HepG2 (cell line): Measurements from ENCODE around the gene NUP88. TPM values are rescaled to one million over a fixed set of nuclear protein-coding genes. Genes with fewer than 3 reads are reported as not detected.

Source experiments
- ARNTL ChIP-seq: sonication (generic); formaldehyde crosslinking; IDR thresholded peaks from 2 replicates; pipeline ENCODE4 v1.4.0; 2020; ENCODE audit warnings: mild to moderate bottlenecking, missing genetic modification reagents
- CBFB ChIP-seq: sonication (generic); formaldehyde crosslinking; IDR thresholded peaks from 2 replicates; pipeline ENCODE4 v1.4.0; 2020; ENCODE audit warnings: missing genetic modification reagents
- FOXO1 ChIP-seq: sonication (generic); formaldehyde crosslinking; IDR thresholded peaks from 2 replicates; pipeline ENCODE4 v1.4.0; 2020; ENCODE audit warnings: missing genetic modification reagents
- KMT2A ChIP-seq: sonication (generic); formaldehyde crosslinking; IDR thresholded peaks from 2 replicates; pipeline ENCODE4 v1.4.0; 2020; ENCODE audit warnings: missing genetic modification reagents
- MLLT10 ChIP-seq: sonication (generic); formaldehyde crosslinking; IDR thresholded peaks from 2 replicates; pipeline ENCODE4 v1.4.0; 2020; ENCODE audit warnings: missing genetic modification reagents
- RNF2 ChIP-seq: fragments of 450-650 bp; conservative IDR thresholded peaks from 2 replicates; pipeline ENCODE4 v1.6.1; 2016; ENCODE audit warnings: low read depth
- ZBTB1 ChIP-seq: sonication (generic); formaldehyde crosslinking; IDR thresholded peaks from 2 replicates; pipeline ENCODE4 v1.4.0; 2020; ENCODE audit warnings: missing genetic modification reagents, borderline replicate concordance
- ZNF317 ChIP-seq: sonication (generic); formaldehyde crosslinking; IDR thresholded peaks from 2 replicates; pipeline ENCODE4 v1.5.0; 2020; ENCODE audit warnings: mild to moderate bottlenecking, missing genetic modification reagents
- ZNF530 ChIP-seq: sonication (generic); formaldehyde crosslinking; IDR thresholded peaks from 2 replicates; pipeline ENCODE4 v1.5.0; 2020; ENCODE audit warnings: low read depth, mild to moderate bottlenecking, missing genetic modification reagents
- polyA plus RNA-seq, 8 experiments: library from polyadenylated mRNA; depleted of rRNA in 3 of 8; stranded (reverse) in 7 of 8; unstranded in 1 of 8; fragments of >200 nt; fragmentation: Illumina TruSeq in 4 of 8; extraction: Trizol in 4 of 8; gene quantifications; 2 replicates each; pipeline versions ENCODE4 v1.2.1 to v1.2.3, GENCODE V29; 2011 to 2016; ENCODE audit warnings: low read depth in 4 of 8, missing spikeins in 1 of 8, mixed read lengths in 1 of 8; ENCODE audit not compliant: insufficient read depth in 1 of 8
- total RNA-seq, 5 experiments: library from RNA; depleted of rRNA; stranded (reverse); fragments of >200 nt; fragmentation: Illumina TruSeq; extraction: Trizol; gene quantifications; 2 replicates each; pipeline ENCODE4 v1.2.3, GENCODE V29; 2016; ENCODE audit warnings: low read depth in 1 of 5
- TF ChIP-seq, protein P1 (sequence below): sonication (generic); formaldehyde crosslinking; IDR thresholded peaks from 2 replicates; pipeline ENCODE4 v1.8.0; 2022; ENCODE audit warnings: mild to moderate bottlenecking, missing genetic modification reagents, moderate library complexity
- TF ChIP-seq, protein P2 (sequence below): sonication (generic); formaldehyde crosslinking; IDR thresholded peaks from 2 replicates; pipeline ENCODE4 v1.4.0; 2020; ENCODE audit warnings: missing genetic modification reagents
- TF ChIP-seq, protein P3 (sequence below): sonication (generic); formaldehyde crosslinking; conservative IDR thresholded peaks from 2 replicates; pipeline ENCODE4 v1.4.0; 2020; ENCODE audit warnings: missing genetic modification reagents
- TF ChIP-seq, protein P4 (sequence below): sonication (generic); formaldehyde crosslinking; IDR thresholded peaks from 2 replicates; pipeline ENCODE4 v1.4.0; 2020; ENCODE audit warnings: missing genetic modification reagents
- TF ChIP-seq, protein P5 (sequence below): sonication (generic); formaldehyde crosslinking; conservative IDR thresholded peaks from 2 replicates; pipeline ENCODE4 v1.4.0; 2020; ENCODE audit warnings: mild to moderate bottlenecking, missing genetic modification reagents, moderate library complexity
- TF ChIP-seq, protein P6 (sequence below): sonication (generic); formaldehyde crosslinking; IDR thresholded peaks from 2 replicates; pipeline ENCODE4 v1.4.0; 2020; ENCODE audit warnings: mild to moderate bottlenecking, missing genetic modification reagents

NUP88 gene
- total and polyA plus RNA-seq, 2 of the 13 experiments (the other 11 are each of a cell fraction or from before 2014, with no cell fraction given) = 48.2 to 130 TPM

DNA sequence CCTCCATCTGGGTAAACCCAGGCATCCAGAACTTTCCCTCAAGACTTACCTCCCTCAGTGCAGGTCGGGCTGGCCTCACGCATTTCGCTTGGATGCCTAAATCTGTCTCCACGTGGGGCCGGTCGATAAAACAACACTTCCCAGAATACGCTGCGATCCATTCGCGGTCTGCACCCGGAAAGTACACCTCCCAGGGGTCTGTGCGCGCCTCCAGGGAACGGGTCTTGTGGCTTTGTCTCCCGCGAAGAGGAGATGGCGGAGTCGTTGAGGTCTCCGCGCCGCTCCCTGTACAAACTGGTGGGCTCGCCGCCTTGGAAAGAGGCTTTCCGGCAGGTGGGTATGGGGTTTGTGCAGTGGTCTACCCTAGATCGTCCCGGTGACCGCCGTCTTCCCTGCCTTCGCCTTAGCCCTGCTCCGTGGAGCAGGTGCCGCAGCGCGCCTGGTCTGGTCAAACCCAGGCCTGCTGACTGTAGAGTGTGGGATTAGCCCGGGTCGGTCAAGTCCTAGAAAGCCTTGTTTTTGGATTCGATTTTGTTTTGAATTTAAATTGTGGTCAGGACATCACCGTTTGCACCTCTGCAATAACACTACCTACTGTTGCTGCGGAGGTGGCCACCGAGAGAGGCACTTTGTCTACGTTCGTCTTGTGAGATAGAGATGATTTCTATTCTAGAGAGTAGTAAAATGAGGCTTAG is 644 bp upstream of the NUP88 start, which contains the start of gene RPAIN (continued):
- TF ChIP-seq, protein P1, sequence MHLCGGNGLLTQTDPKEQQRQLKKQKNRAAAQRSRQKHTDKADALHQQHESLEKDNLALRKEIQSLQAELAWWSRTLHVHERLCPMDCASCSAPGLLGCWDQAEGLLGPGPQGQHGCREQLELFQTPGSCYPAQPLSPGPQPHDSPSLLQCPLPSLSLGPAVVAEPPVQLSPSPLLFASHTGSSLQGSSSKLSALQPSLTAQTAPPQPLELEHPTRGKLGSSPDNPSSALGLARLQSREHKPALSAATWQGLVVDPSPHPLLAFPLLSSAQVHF (CRISPR knock-in tag) = no peak
- peak; percentile 38; the same call in 1 of the 2 replicates for TF ChIP-seq CBFB (CRISPR knock-in tag)
- TF ChIP-seq ARNTL = peak; percentile 47; the same call in 1 of the 2 replicates
- TF ChIP-seq, protein P2, sequence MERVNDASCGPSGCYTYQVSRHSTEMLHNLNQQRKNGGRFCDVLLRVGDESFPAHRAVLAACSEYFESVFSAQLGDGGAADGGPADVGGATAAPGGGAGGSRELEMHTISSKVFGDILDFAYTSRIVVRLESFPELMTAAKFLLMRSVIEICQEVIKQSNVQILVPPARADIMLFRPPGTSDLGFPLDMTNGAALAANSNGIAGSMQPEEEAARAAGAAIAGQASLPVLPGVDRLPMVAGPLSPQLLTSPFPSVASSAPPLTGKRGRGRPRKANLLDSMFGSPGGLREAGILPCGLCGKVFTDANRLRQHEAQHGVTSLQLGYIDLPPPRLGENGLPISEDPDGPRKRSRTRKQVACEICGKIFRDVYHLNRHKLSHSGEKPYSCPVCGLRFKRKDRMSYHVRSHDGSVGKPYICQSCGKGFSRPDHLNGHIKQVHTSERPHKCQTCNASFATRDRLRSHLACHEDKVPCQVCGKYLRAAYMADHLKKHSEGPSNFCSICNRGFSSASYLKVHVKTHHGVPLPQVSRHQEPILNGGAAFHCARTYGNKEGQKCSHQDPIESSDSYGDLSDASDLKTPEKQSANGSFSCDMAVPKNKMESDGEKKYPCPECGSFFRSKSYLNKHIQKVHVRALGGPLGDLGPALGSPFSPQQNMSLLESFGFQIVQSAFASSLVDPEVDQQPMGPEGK (CRISPR knock-in tag) = 0 out of 2 replicates have a peak, but pooled peaks have one; percentile 1
- TF ChIP-seq, protein P3, sequence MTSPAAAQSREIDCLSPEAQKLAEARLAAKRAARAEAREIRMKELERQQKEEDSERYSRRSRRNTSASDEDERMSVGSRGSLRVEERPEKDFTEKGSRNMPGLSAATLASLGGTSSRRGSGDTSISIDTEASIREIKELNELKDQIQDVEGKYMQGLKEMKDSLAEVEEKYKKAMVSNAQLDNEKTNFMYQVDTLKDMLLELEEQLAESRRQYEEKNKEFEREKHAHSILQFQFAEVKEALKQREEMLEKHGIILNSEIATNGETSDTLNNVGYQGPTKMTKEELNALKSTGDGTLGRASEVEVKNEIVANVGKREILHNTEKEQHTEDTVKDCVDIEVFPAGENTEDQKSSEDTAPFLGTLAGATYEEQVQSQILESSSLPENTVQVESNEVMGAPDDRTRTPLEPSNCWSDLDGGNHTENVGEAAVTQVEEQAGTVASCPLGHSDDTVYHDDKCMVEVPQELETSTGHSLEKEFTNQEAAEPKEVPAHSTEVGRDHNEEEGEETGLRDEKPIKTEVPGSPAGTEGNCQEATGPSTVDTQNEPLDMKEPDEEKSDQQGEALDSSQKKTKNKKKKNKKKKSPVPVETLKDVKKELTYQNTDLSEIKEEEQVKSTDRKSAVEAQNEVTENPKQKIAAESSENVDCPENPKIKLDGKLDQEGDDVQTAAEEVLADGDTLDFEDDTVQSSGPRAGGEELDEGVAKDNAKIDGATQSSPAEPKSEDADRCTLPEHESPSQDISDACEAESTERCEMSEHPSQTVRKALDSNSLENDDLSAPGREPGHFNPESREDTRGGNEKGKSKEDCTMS (CRISPR knock-in tag) = no peak
- 0 out of 2 replicates have a peak, but pooled peaks have one; percentile 63 for TF ChIP-seq ZNF317 (CRISPR knock-in tag)
- TF ChIP-seq ZBTB1 (CRISPR knock-in tag) = 0 out of 2 replicates have a peak, but pooled peaks have one; percentile 29
- TF ChIP-seq, protein P4, sequence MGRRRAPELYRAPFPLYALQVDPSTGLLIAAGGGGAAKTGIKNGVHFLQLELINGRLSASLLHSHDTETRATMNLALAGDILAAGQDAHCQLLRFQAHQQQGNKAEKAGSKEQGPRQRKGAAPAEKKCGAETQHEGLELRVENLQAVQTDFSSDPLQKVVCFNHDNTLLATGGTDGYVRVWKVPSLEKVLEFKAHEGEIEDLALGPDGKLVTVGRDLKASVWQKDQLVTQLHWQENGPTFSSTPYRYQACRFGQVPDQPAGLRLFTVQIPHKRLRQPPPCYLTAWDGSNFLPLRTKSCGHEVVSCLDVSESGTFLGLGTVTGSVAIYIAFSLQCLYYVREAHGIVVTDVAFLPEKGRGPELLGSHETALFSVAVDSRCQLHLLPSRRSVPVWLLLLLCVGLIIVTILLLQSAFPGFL (CRISPR knock-in tag) = no peak
- TF ChIP-seq, protein P5, sequence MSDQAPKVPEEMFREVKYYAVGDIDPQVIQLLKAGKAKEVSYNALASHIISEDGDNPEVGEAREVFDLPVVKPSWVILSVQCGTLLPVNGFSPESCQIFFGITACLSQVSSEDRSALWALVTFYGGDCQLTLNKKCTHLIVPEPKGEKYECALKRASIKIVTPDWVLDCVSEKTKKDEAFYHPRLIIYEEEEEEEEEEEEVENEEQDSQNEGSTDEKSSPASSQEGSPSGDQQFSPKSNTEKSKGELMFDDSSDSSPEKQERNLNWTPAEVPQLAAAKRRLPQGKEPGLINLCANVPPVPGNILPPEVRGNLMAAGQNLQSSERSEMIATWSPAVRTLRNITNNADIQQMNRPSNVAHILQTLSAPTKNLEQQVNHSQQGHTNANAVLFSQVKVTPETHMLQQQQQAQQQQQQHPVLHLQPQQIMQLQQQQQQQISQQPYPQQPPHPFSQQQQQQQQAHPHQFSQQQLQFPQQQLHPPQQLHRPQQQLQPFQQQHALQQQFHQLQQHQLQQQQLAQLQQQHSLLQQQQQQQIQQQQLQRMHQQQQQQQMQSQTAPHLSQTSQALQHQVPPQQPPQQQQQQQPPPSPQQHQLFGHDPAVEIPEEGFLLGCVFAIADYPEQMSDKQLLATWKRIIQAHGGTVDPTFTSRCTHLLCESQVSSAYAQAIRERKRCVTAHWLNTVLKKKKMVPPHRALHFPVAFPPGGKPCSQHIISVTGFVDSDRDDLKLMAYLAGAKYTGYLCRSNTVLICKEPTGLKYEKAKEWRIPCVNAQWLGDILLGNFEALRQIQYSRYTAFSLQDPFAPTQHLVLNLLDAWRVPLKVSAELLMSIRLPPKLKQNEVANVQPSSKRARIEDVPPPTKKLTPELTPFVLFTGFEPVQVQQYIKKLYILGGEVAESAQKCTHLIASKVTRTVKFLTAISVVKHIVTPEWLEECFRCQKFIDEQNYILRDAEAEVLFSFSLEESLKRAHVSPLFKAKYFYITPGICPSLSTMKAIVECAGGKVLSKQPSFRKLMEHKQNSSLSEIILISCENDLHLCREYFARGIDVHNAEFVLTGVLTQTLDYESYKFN (CRISPR knock-in tag) = no peak
- TF ChIP-seq KMT2A (CRISPR knock-in tag) = peak; percentile 25; the same call in 1 of the 2 replicates
- TF ChIP-seq, protein P6, sequence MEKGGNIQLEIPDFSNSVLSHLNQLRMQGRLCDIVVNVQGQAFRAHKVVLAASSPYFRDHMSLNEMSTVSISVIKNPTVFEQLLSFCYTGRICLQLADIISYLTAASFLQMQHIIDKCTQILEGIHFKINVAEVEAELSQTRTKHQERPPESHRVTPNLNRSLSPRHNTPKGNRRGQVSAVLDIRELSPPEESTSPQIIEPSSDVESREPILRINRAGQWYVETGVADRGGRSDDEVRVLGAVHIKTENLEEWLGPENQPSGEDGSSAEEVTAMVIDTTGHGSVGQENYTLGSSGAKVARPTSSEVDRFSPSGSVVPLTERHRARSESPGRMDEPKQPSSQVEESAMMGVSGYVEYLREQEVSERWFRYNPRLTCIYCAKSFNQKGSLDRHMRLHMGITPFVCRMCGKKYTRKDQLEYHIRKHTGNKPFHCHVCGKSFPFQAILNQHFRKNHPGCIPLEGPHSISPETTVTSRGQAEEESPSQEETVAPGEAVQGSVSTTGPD (CRISPR knock-in tag) = peak; percentile 58; the same call in 1 of the 2 replicates
- TF ChIP-seq RNF2 = peak; percentile 80
- TF ChIP-seq ZNF530 (CRISPR knock-in tag) = 0 out of 2 replicates have a peak, but pooled peaks have one; percentile 82
- peak; percentile 11; the same call in 1 of the 2 replicates for TF ChIP-seq FOXO1 (CRISPR knock-in tag)
- TF ChIP-seq MLLT10 (CRISPR knock-in tag) = no peak
